ENCODE measurements around the gene RASL12. TPM values are rescaled to one million over a fixed set of nuclear protein-coding genes. Genes with fewer than 3 reads are reported as not detected.

The RASL12 gene
- total RNA-seq, 1 experiment from 2014 or later: 0.67 TPM

DNA sequence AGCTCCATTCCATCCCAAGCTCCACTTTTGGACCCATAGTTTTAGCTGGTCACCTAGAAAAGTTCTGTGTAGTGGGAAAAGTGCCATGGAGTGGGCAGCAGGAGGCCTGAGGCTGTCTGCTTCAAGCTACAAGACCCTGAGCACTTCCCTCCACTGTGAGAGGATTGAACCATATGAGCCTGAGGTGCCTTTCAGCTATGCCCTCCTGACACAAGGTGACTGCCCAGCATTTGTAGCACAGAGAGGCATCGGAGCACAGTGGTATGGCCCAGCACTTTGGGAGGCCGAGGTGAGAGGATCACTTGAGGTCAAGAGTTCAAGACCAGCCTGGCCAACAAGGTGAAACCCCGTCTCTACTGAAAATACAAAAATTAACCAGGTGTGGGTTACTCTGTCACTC lies 4.8 kb upstream of the RASL12 start:
- CTCF ChIA-PET: no interaction called here
- TF ChIP-seq, protein P1, sequence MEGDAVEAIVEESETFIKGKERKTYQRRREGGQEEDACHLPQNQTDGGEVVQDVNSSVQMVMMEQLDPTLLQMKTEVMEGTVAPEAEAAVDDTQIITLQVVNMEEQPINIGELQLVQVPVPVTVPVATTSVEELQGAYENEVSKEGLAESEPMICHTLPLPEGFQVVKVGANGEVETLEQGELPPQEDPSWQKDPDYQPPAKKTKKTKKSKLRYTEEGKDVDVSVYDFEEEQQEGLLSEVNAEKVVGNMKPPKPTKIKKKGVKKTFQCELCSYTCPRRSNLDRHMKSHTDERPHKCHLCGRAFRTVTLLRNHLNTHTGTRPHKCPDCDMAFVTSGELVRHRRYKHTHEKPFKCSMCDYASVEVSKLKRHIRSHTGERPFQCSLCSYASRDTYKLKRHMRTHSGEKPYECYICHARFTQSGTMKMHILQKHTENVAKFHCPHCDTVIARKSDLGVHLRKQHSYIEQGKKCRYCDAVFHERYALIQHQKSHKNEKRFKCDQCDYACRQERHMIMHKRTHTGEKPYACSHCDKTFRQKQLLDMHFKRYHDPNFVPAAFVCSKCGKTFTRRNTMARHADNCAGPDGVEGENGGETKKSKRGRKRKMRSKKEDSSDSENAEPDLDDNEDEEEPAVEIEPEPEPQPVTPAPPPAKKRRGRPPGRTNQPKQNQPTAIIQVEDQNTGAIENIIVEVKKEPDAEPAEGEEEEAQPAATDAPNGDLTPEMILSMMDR (IDR thresholded peaks at IDR 0.05): no peak
- no peak for TF ChIP-seq TCF7L2 (IDR thresholded peaks at IDR 0.05; ENCODE audit: low read depth, low read length)

DNA sequence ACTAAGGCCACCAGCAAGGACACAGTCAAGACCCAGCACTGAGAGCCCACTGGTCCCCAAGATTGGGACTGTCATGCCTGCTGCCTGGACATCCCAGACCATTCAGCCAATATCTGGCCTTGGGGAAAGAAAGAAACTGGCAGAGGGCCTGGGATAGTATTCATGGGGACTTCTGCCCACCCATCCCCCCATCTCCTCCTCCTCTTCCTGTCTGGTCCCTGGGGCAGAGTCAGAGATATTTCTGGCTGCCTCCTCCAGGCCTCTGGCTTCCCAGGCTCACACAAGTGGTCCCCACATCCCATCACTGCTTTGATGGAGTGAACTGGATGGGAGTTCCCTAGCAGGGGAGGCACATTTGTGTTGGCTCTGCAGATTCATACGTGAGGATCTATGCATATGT lies 4.2 kb upstream of the RASL12 start:
- BruUV-seq (replicated peaks): no TSS peak
- ATAC-seq (no peak), DNase-seq (ENCODE audit: low read depth, low spot score) (no peak)
- no peak overlapping the region for H3K27ac ChIP-seq (ENCODE audit: low read length)
- H3K27me3 ChIP-seq (ENCODE audit: control insufficient read depth, insufficient read depth, low read length): peaks cover 4% of the 10 kb centered on the region; the same call in 1 of the 2 replicates
- in situ Hi-C loops (cut with HindIII; ENCODE audit: low pct_unique_long_range_greater_than_20kb, low sequenced_read_pairs) (no loop called here), intact Hi-C loops (cut with micrococcal nuclease; ENCODE audit: unreplicated experiment) (no loop called here)
- H3K4me3 ChIP-seq (ENCODE audit: low read depth in 2 of 2, low read length in 2 of 2): no peak overlapping the region
- H3K4me1 ChIP-seq (ENCODE audit: control insufficient read depth, insufficient read depth, low read length): no peaks in the 10 kb centered on the region
- POLR2A ChIA-PET: no interaction called here
- CTCF ChIA-PET: no interaction called here
- no peaks in the 10 kb centered on the region for H3K9me3 ChIP-seq (ENCODE audit: control insufficient read depth, insufficient read depth, low read depth, low read length)
- H3K36me3 ChIP-seq (ENCODE audit: control insufficient read depth, insufficient read depth, low read length): no peaks in the 10 kb centered on the region
- TF ChIP-seq SIN3A (IDR thresholded peaks at IDR 0.05; ENCODE audit: borderline replicate concordance, insufficient read depth, low read depth, low read length): no peak

More for the DNA sequence above, 4.8 kb upstream of the RASL12 start:
- intact Hi-C loops (cut with micrococcal nuclease; ENCODE audit: unreplicated experiment) (no loop called here), in situ Hi-C loops (cut with HindIII; ENCODE audit: low pct_unique_long_range_greater_than_20kb, low sequenced_read_pairs) (no loop called here)
- Histone ChIP-seq H3K36me3 (ENCODE audit: control insufficient read depth, insufficient read depth, low read length) (no peaks in the 10 kb centered on the region), H3K27ac (ENCODE audit: low read length) (no peak overlapping the region), H3K4me3 (ENCODE audit: low read depth in 2 of 2, low read length in 2 of 2) (no peak overlapping the region), H3K9me3 (ENCODE audit: control insufficient read depth, insufficient read depth, low read depth, low read length) (no peaks in the 10 kb centered on the region), H3K27me3 (ENCODE audit: control insufficient read depth, insufficient read depth, low read length) (no peaks in the 10 kb centered on the region; the same call in 1 of the 2 replicates), H3K4me1 (ENCODE audit: control insufficient read depth, insufficient read depth, low read length) (no peaks in the 10 kb centered on the region)
- no TSS peak for BruUV-seq (replicated peaks)
- POLR2A ChIA-PET: no interaction called here
- DNase-seq (ENCODE audit: low read depth, low spot score) (no peak), ATAC-seq (no peak)

DNA sequence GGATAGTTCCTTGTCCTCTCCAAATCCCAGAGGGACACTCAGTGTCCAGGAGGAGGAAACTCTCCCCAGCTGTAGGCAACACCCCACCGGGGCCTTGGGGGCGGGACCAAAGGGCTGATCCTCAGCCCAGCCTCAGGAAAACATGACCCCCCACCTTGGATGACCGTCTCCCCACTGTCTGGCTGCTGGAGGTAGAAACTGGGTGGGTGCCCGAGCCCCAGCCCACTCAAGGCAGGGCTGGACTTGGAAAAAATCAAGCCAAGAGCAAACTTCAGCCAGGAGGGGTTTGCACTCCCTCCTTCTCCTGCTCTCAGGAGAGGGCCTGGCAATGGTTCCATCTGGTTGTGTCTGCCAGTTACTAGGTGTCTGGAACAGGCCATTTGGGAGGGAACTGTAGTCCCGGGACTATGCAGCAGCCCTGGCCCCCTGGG lies 3.6 kb upstream of the RASL12 start:
- no peaks in the 10 kb centered on the region for H3K4me1 ChIP-seq (ENCODE audit: control insufficient read depth, insufficient read depth, low read length)
- BruUV-seq (replicated peaks): no TSS peak
- H3K4me3 ChIP-seq (ENCODE audit: low read depth in 2 of 2, low read length in 2 of 2): no peak overlapping the region
- DNase-seq (ENCODE audit: low read depth, low spot score) (no peak), ATAC-seq (no peak)
- ChIA-PET CTCF (no interaction called here), POLR2A (no interaction called here)
- H3K27me3 ChIP-seq (ENCODE audit: control insufficient read depth, insufficient read depth, low read length): peaks cover 5% of the 10 kb centered on the region; the same call in 1 of the 2 replicates
- H3K27ac ChIP-seq (ENCODE audit: low read length): no peak overlapping the region
- no peaks in the 10 kb centered on the region for H3K36me3 ChIP-seq (ENCODE audit: control insufficient read depth, insufficient read depth, low read length)
- intact Hi-C loops (cut with micrococcal nuclease; ENCODE audit: unreplicated experiment): no loop called here
- H3K9me3 ChIP-seq (ENCODE audit: control insufficient read depth, insufficient read depth, low read depth, low read length): no peaks in the 10 kb centered on the region
- in situ Hi-C loops (cut with HindIII; ENCODE audit: low pct_unique_long_range_greater_than_20kb, low sequenced_read_pairs): no loop called here
- TF ChIP-seq SIN3A (IDR thresholded peaks at IDR 0.05; ENCODE audit: borderline replicate concordance, insufficient read depth, low read depth, low read length) (no peak), TCF7L2 (IDR thresholded peaks at IDR 0.05; ENCODE audit: low read depth, low read length) (no peak), POLR2AphosphoS5 (IDR thresholded peaks at IDR 0.05; ENCODE audit: low read depth, low read length) (no peak)
- TF ChIP-seq, protein P2, sequence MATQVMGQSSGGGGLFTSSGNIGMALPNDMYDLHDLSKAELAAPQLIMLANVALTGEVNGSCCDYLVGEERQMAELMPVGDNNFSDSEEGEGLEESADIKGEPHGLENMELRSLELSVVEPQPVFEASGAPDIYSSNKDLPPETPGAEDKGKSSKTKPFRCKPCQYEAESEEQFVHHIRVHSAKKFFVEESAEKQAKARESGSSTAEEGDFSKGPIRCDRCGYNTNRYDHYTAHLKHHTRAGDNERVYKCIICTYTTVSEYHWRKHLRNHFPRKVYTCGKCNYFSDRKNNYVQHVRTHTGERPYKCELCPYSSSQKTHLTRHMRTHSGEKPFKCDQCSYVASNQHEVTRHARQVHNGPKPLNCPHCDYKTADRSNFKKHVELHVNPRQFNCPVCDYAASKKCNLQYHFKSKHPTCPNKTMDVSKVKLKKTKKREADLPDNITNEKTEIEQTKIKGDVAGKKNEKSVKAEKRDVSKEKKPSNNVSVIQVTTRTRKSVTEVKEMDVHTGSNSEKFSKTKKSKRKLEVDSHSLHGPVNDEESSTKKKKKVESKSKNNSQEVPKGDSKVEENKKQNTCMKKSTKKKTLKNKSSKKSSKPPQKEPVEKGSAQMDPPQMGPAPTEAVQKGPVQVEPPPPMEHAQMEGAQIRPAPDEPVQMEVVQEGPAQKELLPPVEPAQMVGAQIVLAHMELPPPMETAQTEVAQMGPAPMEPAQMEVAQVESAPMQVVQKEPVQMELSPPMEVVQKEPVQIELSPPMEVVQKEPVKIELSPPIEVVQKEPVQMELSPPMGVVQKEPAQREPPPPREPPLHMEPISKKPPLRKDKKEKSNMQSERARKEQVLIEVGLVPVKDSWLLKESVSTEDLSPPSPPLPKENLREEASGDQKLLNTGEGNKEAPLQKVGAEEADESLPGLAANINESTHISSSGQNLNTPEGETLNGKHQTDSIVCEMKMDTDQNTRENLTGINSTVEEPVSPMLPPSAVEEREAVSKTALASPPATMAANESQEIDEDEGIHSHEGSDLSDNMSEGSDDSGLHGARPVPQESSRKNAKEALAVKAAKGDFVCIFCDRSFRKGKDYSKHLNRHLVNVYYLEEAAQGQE (IDR thresholded peaks at IDR 0.05; ENCODE audit: insufficient read depth in 1 of 2, low read depth in 2 of 2, low read length in 1 of 2): no peak
- TF ChIP-seq, protein P1 (IDR thresholded peaks at IDR 0.05): no peak

All from Panc1 (cell line).